ENCODE results near the gene PGLYRP3.

PGLYRP3 gene

DNA sequence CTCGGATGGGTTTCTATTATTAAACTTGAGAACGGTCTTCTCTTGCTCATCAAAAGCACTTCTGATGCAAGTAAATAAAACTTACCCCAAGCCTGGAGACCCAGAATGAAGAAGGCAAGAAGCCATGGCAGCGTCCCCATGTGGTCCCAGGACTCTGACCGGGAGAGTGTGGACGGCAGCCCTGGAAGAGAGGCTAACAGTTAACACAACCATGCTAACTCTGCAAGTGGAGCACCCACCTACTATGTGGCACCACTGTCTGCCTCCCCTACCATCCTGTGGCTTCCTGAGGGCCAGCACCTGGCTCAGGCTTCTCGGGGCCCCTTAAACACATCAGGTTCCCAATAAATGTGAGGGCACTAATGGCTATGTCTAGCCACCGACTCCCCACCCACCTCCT, 2.2 kb downstream of the PGLYRP3 start:
- no peak for DNase-seq

DNA sequence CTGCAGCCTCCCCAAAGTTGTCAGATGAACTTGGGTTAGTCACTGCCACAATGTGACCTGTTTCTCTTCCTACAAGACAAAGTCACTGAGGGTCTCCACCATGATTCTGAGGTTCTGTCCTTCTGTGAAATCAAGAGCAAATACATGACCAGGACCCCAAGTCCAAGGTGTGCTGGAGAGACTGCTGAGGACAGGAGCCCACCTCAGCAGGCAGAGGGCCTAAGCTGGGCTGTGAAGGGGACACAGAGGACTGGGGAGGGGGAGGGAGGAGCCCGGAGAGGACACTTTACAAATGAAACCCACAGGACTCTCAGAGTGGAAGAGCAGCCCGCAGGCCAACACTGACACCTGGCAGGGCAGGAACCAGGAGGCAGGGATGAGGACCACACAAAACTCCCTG, 3.3 kb downstream of the PGLYRP3 start:
- no peak for DNase-seq

DNA sequence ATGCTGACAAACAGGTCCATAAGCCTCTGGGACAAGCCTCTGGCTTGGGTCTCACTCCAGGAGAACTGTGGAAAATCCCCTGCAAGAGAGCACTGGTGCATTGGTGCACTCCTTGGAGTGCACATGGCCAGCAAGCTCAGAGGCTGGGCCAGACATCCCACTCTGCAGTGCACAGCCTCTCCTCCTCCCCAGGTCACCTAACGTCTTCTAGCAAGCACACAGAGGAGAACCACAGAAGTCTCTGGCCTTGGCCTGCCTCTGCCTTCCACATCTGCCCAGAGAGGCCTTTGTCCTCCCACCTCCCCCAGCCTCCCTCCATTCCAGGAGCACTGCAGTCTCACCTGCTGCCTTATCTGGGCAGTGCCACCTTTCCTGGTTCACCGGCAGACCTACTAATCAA, 4.2 kb downstream of the PGLYRP3 start:
- DNase-seq, result no peak

DNA sequence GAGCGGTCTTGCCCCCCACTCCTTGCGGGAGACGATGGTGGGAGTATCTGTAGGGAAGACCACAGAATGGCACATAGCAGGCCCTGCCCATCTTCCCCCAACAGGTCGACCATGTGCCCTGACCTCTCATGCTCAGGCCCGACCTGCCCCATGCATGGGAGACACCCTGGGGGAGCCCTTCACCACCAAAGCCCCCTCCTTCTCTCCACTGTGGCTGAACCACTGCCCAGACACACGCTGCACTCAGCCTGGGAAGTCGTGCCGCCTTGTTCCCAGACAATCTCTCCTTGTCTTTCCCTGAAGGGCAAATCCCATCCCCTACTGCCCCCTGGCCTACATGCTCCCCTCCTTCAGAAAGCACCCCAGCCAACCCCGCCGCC, 5.5 kb downstream of the PGLYRP3 start:
- no peak for DNase-seq

DNA sequence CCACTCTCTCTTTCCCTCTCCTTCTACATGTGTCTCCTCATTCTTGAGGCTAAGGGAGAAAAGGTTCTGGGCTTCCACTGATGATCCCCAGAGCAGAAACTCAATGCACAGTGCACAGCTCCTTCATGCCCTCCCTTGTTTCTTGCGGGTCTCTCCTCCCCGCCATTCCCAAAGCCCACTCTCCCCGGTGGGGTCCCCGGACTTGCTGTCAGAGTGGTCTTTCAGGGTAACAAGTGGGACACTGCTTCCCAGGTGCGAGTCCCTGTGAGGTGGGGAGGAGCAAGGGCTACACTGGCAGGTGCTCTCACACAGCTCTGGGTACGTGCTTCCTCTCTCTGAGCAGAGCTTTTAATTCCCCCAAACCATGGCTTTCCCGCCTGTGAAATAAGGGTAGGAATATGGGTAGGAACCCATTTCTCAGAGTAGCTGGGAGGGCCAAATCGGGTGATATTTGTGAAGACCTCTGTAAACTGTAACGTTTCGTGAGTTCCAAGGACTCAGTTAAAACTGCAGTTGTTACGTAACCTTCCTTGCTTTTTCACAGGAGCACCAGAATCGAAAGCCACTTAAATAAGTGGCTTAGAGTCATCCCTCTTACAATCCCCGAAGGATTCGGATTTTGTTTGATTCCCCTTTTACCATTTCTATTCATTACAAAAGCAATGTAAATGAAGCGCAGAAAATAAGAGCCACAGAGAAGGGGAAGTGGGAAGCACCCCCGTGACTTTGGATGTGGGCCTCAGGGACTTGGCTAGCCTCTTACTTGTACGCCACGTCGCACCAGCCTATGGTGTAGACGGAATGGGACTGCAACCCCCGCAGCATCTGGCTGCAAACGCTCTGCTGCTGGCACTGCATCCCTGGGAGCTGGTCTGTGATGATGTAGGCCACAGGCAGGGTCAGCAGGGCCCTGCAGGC, 6.2 kb downstream of the PGLYRP3 start:
- DNase-seq, result no peak

DNA sequence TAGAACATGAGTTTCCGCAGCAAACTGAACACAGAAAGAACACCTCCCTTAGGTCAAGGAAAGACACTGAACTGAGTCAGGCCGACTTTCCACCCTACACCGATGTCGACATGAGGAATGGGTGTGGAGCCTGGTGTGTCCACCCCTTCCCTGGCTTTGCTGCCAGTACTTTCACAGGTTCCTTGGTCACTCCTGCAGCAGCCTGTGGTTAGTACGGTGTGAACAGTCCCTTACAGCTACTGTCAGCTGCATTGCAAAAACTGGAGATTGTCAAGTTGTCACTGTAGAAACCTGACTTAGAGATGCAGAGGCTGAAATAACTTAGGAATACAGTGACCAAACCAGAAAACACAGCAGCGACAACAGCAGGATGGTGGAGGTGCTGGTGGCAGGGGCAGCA, 7.1 kb downstream of the PGLYRP3 start:
- no peak for DNase-seq

DNA sequence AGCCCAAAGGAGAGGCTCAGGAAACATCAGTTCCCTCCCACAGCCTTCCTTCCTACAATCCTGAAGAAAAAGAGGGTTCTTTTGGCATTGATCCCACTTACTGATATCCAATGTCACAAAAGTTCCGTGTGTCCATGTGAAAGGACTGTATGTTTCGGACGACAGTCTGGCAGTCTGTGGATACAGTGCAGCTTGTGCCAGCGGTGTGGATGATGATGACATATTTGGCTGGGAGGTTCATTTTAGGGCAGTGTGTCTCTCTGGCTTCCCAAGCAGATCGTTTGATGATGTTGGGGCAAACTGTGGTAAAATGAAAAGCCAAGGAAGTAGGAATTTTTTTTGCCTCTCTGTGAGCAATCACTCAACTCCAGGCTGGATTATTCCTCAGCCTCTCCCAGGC, 10.4 kb downstream of the PGLYRP3 start:
- no peak for DNase-seq

DNA sequence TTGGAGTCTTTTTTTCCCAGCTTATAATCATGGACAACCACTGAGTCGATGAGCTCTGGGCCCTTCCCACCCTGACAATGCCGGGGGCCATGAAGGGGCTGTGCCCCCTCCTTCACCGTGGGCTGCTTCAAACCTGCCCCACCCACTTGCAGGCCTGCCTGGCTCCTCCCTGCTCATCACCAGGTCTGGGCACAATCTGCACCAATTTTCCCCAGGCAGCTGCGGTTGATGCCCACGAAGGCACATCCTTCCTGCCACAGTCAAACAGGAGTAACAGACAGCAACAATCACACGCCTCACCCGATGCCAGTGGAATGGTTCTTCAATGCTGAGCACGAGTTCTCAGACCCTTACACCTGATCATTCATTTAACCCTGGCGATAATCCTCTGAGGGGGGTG, 18.9 kb downstream of the PGLYRP3 start:
- DNase-seq, result no peak

DNA sequence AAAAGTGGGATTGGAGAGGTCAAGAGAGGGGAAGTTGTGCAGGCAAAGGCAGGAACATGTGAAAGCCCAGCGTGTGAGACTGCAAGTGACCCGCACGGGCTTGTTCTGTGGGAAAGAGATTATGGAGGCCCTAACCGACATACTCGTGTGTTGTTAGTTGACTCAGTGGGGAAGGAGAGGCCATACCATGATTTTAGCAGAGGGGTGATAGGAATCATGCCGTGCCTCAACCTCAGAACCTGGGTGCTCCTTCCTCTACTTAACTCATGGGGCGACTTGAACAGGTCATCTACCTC, 19.3 kb downstream of the PGLYRP3 start:
- DNase-seq, result no peak

DNA sequence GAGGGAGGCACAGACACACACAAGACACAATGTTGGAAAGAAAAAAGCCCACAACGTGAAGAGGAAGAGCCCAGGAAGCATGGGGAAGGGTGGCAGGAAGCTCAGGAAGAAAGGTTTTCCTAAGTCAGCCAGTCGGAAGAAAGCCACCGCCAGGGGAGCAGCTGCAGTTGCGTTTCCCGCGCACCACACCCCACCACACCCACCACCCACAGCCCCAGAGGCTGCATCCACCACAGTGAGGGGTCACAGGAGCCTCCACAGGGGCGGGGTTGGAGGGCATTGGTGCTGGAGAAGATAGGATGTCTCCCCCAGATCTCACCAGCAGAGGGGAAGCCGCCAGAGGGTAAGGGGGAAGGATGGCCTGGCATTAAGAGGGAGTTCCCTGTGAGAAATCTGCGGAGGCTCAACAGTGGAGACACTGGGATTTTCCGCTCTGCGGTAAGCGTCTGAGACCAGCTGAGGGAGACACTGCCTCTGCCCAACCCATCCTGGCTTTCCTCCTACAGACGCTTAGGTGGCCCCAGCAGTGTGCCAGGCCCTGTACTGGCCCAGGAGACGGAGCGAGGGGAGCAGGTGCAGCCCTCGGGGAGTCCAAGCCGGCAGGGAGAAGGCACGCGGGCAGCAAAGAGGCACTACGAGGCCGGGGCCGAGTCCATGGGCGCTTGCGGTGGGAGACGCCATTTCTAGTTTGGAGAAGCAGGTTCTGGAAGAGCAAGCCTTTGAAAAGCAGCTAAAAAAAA, 19.8 kb downstream of the PGLYRP3 start:
- DNase-seq, result no peak

DNA sequence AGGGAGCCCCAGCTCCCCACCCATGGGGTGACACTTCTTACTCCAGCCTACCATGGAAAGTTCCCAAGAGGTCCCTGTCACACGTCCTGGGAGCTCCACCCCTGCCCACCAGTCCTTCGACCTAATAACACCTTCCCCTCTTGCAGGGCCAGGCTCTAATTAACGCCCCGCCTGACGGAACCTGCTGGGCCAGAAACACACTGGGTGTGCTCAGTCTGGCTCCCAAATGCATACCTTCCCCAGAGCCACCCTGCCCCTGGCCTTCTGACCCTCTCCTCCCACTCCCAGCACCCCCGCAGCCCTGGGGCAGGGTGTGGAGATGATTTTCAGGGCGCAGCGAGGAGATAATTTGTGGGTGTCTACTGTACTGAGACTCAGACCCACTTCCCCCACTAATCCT, 20.6 kb downstream of the PGLYRP3 start:
- DNase-seq, result no peak

DNA sequence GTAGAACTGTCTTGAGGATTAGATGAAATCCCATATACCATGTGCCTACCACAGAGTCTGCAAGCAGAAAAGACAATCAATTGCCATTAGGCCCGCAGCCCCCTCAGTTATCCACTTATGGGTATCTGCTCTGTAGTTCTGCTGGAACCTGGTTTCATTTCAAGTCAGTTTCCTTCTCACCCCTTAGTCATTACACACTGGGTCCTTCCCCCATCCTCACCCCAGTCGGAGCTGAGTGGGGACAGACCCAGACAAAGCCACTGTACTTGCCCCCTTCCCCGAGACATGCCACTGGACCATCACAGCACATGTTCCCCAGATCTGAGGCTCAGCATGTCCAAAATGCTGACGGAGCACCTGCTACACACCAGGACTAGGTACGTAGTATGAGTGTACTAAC, 21.2 kb downstream of the PGLYRP3 start:
- no peak for DNase-seq

DNA sequence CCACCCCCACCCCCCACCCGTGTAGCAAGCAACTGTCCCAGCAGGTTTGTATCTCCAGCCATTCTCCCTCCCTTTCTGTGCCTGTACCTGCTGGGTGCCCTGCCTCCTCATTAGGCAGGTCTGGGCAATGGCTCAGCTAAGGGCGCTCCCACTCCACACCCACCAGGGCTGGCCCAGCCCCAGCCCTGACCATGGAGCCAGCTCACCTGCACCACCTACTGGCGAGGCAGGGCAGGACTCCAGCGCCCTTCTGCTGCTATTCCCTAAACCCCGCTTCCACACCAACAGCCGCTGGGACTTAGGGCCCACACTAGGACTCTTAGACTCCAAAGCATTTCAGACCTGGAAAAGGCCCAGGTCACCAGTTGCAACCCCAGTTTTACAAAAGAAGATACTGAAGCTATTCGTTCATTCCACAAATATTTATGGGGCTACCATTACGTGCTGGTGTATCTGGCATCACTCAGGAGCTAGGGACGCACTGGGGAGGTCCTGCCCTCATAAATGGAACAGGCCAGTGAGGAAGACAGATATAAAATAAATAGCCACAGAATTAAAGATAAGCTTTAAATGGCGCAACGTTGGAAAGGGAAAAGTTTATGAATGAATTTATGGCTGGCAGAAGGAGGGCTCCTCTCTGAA, 24.0 kb downstream of the PGLYRP3 start:
- no peak for DNase-seq

DNA sequence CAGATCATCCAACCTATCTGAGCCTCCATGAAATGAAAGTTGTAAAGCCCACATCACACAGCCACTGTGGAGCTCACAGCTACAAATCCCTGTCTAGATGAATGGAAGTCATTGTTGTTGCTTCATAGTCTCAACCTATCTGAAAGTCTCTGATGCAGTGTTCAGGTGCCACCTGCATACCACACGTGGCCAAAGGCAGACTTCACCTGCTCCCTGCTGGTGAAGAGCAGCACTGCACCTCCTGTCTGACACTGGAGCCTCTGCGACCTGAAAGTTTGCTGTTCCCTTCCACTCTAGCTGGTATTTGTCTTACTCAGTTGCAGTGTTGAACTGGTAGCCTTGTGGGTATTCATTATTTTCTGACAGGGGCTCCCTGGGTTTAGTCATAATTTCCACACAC, 34.9 kb downstream of the PGLYRP3 start:
- no peak for DNase-seq

DNA sequence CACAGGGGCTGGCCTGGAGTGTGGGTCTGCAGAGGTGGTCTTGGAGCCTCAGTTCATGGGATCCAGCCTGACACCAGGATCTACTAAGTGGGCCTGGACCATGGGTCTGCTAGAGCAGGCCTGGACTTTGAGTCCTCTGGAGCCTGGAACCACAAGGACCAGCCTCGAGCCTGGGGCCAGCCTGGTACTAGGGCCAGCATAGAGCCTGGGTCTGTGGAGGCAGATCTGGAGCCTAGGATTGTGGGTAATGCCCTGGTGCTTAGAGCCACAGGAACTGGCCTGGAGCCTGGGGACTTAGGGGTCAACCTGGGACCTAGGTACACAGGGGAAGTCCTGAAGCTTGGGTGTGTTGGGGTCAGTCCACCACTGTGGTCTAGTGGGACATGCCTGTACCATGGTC, 40.6 kb downstream of the PGLYRP3 start:
- DNase-seq, result no peak

DNA sequence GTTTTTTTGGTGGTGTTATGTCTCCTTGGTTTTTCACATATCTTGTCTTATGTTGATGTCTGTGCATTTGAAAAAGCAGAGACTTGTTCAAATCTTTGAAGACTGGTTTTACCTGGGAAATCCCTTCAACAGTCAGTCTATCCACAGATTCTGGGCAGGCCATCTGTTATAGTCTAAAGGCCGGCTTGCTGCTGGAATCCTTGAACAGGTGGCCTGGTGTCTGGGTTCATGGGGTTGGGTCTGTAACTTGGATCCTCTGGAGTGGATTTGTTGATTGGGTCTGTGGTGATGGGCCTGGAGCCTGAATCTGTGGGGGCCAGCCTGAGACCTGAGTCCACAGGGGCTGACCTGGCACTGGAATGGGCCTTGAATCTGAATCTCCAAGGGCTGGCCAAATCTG, 41.0 kb downstream of the PGLYRP3 start:
- no peak for DNase-seq

DNA sequence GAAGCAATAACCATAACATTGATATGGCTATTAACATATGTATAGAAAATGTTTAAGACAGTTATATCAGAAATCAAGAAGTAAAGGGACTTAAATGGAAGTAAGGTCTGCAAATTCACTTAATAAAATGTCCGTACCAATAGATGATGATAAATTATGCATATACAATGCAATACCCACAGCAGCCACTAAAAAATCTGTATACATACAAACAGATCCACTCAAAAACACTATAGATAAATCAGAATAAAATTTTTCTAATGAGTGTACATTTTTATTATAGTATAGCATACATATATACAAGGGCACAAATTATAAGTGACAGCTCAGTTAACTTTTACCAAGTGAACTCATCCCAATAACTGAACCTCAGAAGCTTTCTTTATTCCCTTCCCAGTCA, 47.3 kb downstream of the PGLYRP3 start:
- no peak for DNase-seq

DNA sequence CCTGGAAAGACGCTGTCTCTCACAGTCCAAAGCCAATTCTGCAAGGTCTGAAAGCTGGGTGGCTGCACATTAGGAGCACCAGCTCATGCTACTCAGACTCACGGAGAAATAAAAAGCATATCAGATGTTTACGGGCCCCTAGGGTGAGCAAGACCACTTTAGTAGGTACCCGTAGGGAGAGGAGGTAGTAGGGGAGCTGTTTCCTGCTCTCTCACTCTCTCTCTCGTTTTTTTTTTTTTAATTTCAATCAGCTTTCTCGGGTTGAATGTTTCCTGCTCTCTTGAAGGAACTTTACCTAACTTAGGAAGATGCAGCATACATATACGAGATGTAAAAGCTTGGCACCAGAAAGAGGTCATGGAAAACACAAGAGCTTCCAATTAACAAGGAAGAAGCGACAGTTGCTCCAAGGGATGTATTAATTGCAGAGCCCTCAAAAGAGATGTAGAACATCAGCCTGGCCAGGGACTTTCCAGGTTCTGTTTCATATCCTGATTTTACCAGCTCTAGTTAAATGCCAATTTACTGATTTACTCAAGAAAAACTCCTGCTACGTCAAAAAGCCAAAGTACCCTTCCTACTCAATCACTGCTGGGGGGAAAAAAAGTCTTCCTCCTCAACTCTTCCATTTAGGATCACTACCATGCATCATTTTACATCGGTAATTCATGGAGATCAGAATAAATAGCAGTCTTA, 50.1 kb downstream of the PGLYRP3 start:
- no peak for DNase-seq

DNA sequence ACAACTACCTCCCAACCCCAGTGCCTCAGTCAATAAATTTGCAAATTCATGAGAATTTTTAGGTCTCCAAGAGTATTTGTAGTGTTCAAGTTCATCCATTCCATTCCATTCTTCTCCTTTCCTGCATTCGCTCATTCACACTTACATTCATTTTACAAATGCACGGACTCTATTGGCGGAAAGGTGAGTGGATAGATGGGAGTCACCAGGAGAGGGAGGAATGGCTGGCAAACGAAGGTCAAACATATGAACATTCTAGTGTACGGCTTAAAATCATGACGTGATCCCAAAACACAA, 50.7 kb downstream of the PGLYRP3 start:
- no peak for DNase-seq

DNA sequence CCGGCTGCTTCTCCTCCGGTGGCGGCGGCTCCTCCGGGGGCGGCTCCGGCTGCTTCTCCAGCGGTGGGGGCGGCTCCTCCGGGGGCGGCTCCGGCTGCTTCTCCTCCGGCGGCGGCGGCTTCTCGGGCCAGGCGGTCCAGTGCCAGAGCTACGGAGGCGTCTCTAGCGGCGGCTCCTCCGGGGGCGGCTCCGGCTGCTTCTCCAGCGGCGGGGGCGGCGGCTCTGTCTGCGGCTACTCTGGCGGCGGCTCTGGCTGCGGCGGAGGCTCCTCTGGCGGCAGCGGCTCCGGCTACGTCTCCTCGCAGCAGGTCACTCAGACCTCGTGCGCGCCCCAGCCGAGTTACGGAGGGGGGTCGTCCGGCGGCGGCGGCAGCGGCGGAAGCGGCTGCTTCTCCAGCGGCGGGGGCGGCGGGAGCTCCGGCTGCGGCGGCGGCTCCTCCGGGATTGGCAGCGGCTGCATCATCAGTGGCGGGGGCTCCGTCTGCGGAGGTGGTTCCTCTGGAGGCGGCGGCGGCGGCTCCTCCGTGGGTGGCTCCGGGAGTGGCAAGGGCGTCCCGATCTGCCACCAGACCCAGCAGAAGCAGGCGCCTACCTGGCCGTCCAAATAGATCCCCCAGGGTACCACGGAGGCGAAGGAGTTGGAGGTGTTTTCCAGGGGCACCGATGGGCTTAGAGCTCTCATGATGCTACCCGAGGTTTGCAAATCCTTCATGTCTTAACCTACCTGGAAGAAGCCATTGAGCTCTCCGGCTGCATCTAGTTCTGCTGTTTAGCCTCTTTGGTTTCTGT, 51.3 kb downstream of the PGLYRP3 start:
- DNase-seq, result no peak

DNA sequence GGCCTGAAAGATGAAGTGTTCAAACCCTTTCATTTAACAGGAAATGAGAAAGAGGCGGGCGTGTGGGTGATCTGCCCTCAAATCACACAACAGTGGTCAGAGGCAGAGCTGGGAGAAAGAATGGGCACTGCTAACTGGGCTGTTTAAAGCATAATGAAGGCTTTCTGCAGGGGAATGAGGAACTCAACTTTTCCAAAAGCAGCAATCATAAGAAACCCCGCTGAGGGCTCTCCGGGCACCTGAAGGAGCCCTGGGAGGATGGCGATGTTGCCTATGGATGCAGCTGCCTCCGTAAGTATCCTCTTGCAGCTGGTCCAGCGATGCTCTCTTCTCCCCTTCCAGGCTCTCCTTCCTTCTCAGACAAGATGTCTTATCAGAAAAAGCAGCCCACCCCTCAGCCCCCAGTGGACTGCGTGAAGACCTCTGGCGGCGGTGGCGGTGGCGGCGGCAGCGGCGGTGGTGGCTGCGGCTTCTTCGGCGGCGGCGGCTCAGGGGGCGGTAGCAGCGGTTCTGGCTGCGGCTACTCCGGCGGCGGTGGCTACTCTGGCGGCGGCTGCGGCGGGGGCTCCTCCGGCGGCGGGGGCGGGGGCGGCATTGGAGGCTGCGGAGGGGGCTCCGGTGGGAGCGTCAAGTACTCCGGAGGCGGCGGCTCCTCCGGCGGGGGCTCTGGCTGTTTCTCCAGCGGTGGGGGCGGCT, 52.0 kb downstream of the PGLYRP3 start:
- DNase-seq, result no peak

DNA sequence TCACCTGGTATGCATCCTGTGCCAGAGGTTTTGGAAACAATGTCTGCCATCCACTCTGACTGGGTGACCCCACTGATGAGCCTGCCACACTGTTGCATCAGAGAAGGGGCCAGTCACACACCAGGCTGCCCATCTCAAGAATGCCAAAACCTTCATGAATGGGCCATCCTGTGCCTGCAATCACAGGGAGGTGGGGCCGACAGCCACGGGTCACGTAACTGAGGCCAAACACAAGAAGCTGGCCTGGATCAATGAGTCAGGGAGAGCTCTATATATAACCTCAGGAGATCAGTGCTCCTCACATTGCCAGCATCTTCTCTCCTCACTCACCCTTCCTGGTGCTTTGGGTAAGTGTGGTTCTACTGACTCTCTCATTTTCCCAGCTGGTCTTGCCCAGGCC, 53.4 kb downstream of the PGLYRP3 start, which contains the start of gene LORICRIN:
TSS of gene LORICRIN (plus strand) at position 301 of the 400 bp plus-strand sequence. CDS start 1,263 bp downstream, outside the sequence.
- no peak for DNase-seq
